GM23338 (cell line): Measurements from ENCODE around the gene ZNF746. TPM values are rescaled to one million over a fixed set of nuclear protein-coding genes. Genes with fewer than 3 reads are reported as not detected.

Experiments
- ATAC-seq: fragments of 200-7000 bp; cut with Tn5 transposase; 3 replicates; pipeline ENCODE4 v1.9.1; 2020
- DNase-seq: peaks from one replicate; pipeline ENCODE4 v3.0.0-alpha.2; 2015; ENCODE audit warnings: low spot score
- H2AFZ ChIP-seq: fragments of 200-600 bp; sonication (generic); 2 replicates; pipeline ENCODE4 v1.8.0; 2016; ENCODE audit warnings: antibody characterized with exemption, mild to moderate bottlenecking, moderate library complexity
- H3F3A ChIP-seq: fragments of 200-600 bp; sonication (generic); replicated peaks from 2 replicates; pipeline ENCODE4 v1.8.0; 2017; ENCODE audit warnings: antibody characterized with exemption, mixed run types, low read depth
- H3K27ac ChIP-seq: fragments of 200-600 bp; sonication (generic); 2 replicates; pipeline ENCODE4 v1.6.1; 2016; ENCODE audit warnings: low read depth
- H3K27me3 ChIP-seq: fragments of 200-600 bp; sonication (generic); 2 replicates; pipeline ENCODE4 v1.8.0; 2016; ENCODE audit warnings: mild to moderate bottlenecking, mixed run types, moderate library complexity; ENCODE audit not compliant: insufficient read depth
- H3K36me3 ChIP-seq: fragments of 200-600 bp; sonication (generic); 2 replicates; pipeline ENCODE4 v1.8.0; 2016; ENCODE audit warnings: mild to moderate bottlenecking; ENCODE audit not compliant: insufficient read depth
- H3K4me1 ChIP-seq: fragments of 200-600 bp; sonication (generic); 2 replicates; pipeline ENCODE4 v1.8.0; 2016; ENCODE audit warnings: mild to moderate bottlenecking, moderate library complexity; ENCODE audit not compliant: insufficient read depth
- H3K4me2 ChIP-seq: fragments of 200-600 bp; sonication (generic); 2 replicates; pipeline ENCODE4 v1.7.1; 2017; ENCODE audit warnings: mixed run types
- H3K4me3 ChIP-seq: fragments of 200-600 bp; sonication (generic); 2 replicates; pipeline ENCODE4 v1.6.1; 2016; ENCODE audit warnings: mixed run types
- H3K79me2 ChIP-seq: fragments of 200-600 bp; sonication (generic); replicated peaks from 2 replicates; pipeline ENCODE4 v1.8.0; 2017; ENCODE audit warnings: mild to moderate bottlenecking; ENCODE audit not compliant: insufficient read depth
- H3K9me2 ChIP-seq: fragments of 200-600 bp; sonication (generic); 2 replicates; pipeline ENCODE4 v1.8.0; 2017; ENCODE audit not compliant: insufficient read depth
- H4K20me1 ChIP-seq: fragments of 200-600 bp; sonication (generic); replicated peaks from 2 replicates; pipeline ENCODE4 v1.8.0; 2017; ENCODE audit warnings: mild to moderate bottlenecking; ENCODE audit not compliant: insufficient read depth
- H3K27ac Mint-ChIP-seq: 2 replicates; pipeline ENCODE4 v1.8.0; 2020; ENCODE audit warnings: inconsistent platforms, mild to moderate bottlenecking, moderate library complexity, mixed read lengths
- H3K27me3 Mint-ChIP-seq: 3 replicates; pipeline ENCODE4 v1.8.0; 2022; ENCODE audit warnings: low read depth, mild to moderate bottlenecking, moderate library complexity, mixed read lengths, inconsistent platforms; ENCODE audit not compliant: insufficient read depth, poor library complexity
- H3K36me3 Mint-ChIP-seq: 3 replicates; pipeline ENCODE4 v1.8.0; 2021; ENCODE audit warnings: low read depth, mild to moderate bottlenecking, inconsistent platforms, moderate library complexity, mixed read lengths
- H3K4me1 Mint-ChIP-seq: 3 replicates; pipeline ENCODE4 v1.8.0; 2020; ENCODE audit warnings: mild to moderate bottlenecking, inconsistent platforms, mixed read lengths
- H3K4me3 Mint-ChIP-seq: 3 replicates; pipeline ENCODE4 v1.8.0; 2021; ENCODE audit warnings: moderate library complexity, mild to moderate bottlenecking, inconsistent platforms, mixed read lengths
- H3K9me3 Mint-ChIP-seq: 3 replicates; pipeline ENCODE4 v1.8.0; 2020; ENCODE audit warnings: moderate library complexity, mild to moderate bottlenecking, inconsistent platforms, mixed read lengths
- JUNB ChIP-seq: IDR thresholded peaks from one replicate; pipeline ENCODE4 v1.6.1; 2016; ENCODE audit warnings: antibody characterized with exemption; ENCODE audit not compliant: unreplicated experiment
- STAT1 ChIP-seq: IDR thresholded peaks from one replicate; pipeline ENCODE4 v1.6.1; 2016; ENCODE audit warnings: antibody characterized with exemption; ENCODE audit not compliant: unreplicated experiment
- ZNF114 ChIP-seq: fragments of 250-450 bp; sonication (Bioruptor Pico); IDR thresholded peaks from 2 replicates; pipeline ENCODE4 v1.5.0; 2020; ENCODE audit warnings: mild to moderate bottlenecking, moderate library complexity
- polyA plus RNA-seq: library from polyadenylated mRNA; unstranded; fragments of >200 nt; fragmentation: Nextera tagmentation; extraction: Ambion mirVana; gene quantifications from 2 replicates; pipeline ENCODE4 v1.2.1, GENCODE V29; 2016
- total RNA-seq: library from RNA; depleted of rRNA; stranded (reverse); fragments of >200 nt; shearing (Covaris generic); gene quantifications from 2 replicates; pipeline ENCODE4 v1.2.3, GENCODE V29; 2014
- TF ChIP-seq, protein P1 (sequence below), 2 experiments: fragments of 200-600 bp in 1 of 2; sonication (generic) in 1 of 2; conservative IDR thresholded peaks; 2 replicates each; pipeline versions ENCODE4 v1.5.1 to v1.6.1; 2016 to 2017; ENCODE audit warnings: antibody characterized with exemption in 2 of 2, low read depth in 2 of 2, mild to moderate bottlenecking in 2 of 2, moderate library complexity in 1 of 2

ZNF746 gene
- total and polyA plus RNA-seq, 2 experiments from 2014 or later: 10.0 to 18.6 TPM

DNA sequence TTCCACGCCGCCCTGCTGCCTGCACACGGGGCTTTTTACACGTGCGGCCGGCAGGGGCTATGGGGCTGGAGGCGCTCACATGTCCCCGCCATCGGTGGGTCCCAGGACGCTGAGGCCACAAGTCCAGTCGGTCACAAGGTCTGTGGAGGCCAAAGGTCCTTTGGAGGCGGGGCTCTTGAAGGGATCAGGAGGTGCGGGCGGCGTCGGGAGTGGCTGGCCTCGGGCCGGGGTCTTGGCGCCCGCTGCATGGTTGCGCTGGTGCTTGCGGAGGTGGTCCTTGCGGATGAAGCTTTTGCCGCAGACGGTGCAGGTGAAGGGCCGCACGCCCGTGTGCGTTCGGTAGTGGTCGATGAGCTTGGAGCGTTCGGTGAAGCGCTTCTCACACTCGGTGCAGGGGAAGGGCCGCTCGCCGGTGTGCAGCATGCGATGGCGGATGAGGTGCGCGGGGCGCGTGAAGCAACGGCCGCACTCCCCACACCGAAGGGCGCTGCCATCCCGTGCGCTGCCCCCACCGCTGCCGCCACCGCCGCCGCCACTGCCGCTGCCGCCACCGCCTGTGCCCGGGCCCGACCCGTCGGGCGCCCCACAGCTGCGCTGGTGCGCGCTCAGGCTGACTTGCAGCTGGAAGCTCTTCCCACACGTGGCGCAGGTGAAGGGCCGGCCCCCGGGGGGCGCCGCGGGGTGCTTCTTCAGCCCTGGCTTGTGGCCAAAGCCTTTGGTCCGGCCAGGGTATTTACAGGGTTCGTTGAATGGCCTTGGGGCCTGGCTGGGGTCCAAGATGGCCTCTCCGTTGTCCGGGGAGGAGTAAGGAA is 23.1 kb downstream of the ZNF746 start:
- H3K27me3 ChIP-seq: no peaks in the 10 kb centered on the region
- no peak overlapping the region for H3K4me3 Mint-ChIP-seq
- no peak overlapping the region for H3K27ac ChIP-seq
- no peaks in the 10 kb centered on the region for H3K79me2 ChIP-seq
- H3K27me3 Mint-ChIP-seq: peaks cover 7% of the 10 kb centered on the region
- H3K4me1 Mint-ChIP-seq: peaks cover 11% of the 10 kb centered on the region; the same call in 2 of the 3 replicates
- no peaks in the 10 kb centered on the region for H3K9me2 ChIP-seq
- TF ChIP-seq, protein P1, sequence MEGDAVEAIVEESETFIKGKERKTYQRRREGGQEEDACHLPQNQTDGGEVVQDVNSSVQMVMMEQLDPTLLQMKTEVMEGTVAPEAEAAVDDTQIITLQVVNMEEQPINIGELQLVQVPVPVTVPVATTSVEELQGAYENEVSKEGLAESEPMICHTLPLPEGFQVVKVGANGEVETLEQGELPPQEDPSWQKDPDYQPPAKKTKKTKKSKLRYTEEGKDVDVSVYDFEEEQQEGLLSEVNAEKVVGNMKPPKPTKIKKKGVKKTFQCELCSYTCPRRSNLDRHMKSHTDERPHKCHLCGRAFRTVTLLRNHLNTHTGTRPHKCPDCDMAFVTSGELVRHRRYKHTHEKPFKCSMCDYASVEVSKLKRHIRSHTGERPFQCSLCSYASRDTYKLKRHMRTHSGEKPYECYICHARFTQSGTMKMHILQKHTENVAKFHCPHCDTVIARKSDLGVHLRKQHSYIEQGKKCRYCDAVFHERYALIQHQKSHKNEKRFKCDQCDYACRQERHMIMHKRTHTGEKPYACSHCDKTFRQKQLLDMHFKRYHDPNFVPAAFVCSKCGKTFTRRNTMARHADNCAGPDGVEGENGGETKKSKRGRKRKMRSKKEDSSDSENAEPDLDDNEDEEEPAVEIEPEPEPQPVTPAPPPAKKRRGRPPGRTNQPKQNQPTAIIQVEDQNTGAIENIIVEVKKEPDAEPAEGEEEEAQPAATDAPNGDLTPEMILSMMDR (conservative IDR thresholded peaks at IDR 0.05; ENCODE audit: low read depth in 2 of 2): peak; percentile 33 to 37; a peak in 3 of 4 replicates
- TF ChIP-seq STAT1: no peak
- peak; percentile 26 for DNase-seq
- no peaks in the 10 kb centered on the region; the same call in 1 of the 2 replicates for H4K20me1 ChIP-seq
- no peak overlapping the region for H2AFZ ChIP-seq
- peaks cover 75% of the 10 kb centered on the region for H3K36me3 Mint-ChIP-seq
- H3K27ac Mint-ChIP-seq: no peak overlapping the region
- H3K9me3 Mint-ChIP-seq: peaks cover 27% of the 10 kb centered on the region
- no peak overlapping the region for H3K4me2 ChIP-seq
- no peak overlapping the region for H3K4me3 ChIP-seq
- ATAC-seq: peak; percentile 29
- peaks cover 4% of the 10 kb centered on the region for H3K4me1 ChIP-seq
- peaks cover 2% of the 10 kb centered on the region; the same call in 1 of the 2 replicates for H3K36me3 ChIP-seq
- H3F3A ChIP-seq: no peaks in the 10 kb centered on the region

DNA sequence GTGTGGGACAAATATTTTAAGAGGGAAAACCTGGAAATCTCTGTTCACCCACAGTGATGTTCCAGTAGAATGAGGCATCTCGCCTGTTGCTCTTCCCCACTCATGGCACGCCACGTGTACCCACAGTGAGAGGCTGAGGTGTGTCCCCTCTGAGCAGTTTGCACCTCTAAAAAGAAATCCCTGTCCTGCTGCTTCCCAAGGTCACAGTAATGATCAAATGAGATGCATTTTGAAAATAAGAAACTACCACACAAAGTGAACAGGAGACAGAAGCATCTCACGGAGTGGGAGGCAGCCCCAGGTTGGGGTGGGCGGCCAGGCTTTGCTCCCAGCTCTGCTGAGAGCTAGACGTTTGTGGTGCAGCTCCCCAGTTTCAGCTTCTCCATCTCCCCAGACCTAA is 24.4 kb downstream of the ZNF746 start:
- Histone ChIP-seq H3K27me3 (no peaks in the 10 kb centered on the region), H3K36me3 (peaks cover under 1% of the 10 kb centered on the region; the same call in 1 of the 2 replicates), H3K27ac (no peak overlapping the region), H3K79me2 (no peaks in the 10 kb centered on the region), H2AFZ (no peak overlapping the region), H3K4me2 (no peak overlapping the region), H3K4me3 (no peak overlapping the region), H3K9me2 (no peaks in the 10 kb centered on the region), H4K20me1 (no peaks in the 10 kb centered on the region; the same call in 1 of the 2 replicates), H3K4me1 (peaks cover 4% of the 10 kb centered on the region), H3F3A (no peaks in the 10 kb centered on the region)
- H3K4me3 Mint-ChIP-seq: no peak overlapping the region
- H3K36me3 Mint-ChIP-seq: peaks cover 62% of the 10 kb centered on the region
- H3K27ac Mint-ChIP-seq: no peak overlapping the region
- ATAC-seq (no peak), DNase-seq (no peak)
- TF ChIP-seq JUNB: no peak
- TF ChIP-seq ZNF114 (CRISPR knock-in tag): no peak
- no peak for TF ChIP-seq STAT1
- TF ChIP-seq, protein P1 (conservative IDR thresholded peaks at IDR 0.05; ENCODE audit: low read depth in 2 of 2): no peak
- peaks cover 9% of the 10 kb centered on the region; the same call in 2 of the 3 replicates for H3K4me1 Mint-ChIP-seq
- H3K27me3 Mint-ChIP-seq: peaks cover 7% of the 10 kb centered on the region
- peaks cover 14% of the 10 kb centered on the region for H3K9me3 Mint-ChIP-seq
